ENCODE data around the gene GPBP1.

- TF ChIP-seq CTCF (IDR thresholded peaks at IDR 0.05; ENCODE audit: low read length), result no peak
- no peak for TF ChIP-seq EZH2phosphoT487 (IDR thresholded peaks at IDR 0.05; ENCODE audit: low read length)
- no peak for TF ChIP-seq EZH2 (optimal IDR thresholded peaks at IDR 0.05; ENCODE audit: low read depth, low read length)
Measured at GRCh38 chr5:57302643-57303042, 128.8 kb downstream of the GPBP1 start.
